Endothelial cell of umbilical vein (primary cell): Measurements from ENCODE around the gene PHLPP1. TPM values are rescaled to one million over a fixed set of nuclear protein-coding genes. Genes with fewer than 3 reads are reported as not detected.

Source experiments
- BruUV-seq: library from RNA; stranded (reverse); fragments of 400-500 nt; replicated peaks from 2 replicates; lab custom pipeline; 2021; lab: Mats Ljungman, UMichigan
- CTCF ChIA-PET: fragments of 300-600, 350-600 bp; sonication (Branson Sonifier 250); formaldehyde crosslinking; loops from one replicate; lab custom pipeline; 2021; ENCODE audit warnings: antibody characterized with exemption, inconsistent platforms; lab: Charles Lee
- POLR2A ChIA-PET: fragments of 300-600, 350-600 bp; sonication (Branson Sonifier 250); formaldehyde crosslinking; loops from one replicate; lab custom pipeline; 2021; ENCODE audit warnings: antibody characterized with exemption, inconsistent platforms; lab: Charles Lee
- DNase-seq: peaks from one replicate; pipeline ENCODE4 v3.0.0-alpha.2; 2011; ENCODE audit warnings: low read depth, low spot score
- FAIRE-seq: peaks from 2 replicates; lab custom pipeline; 2011; peaks lifted over from hg19 to GRCh38; lab: Jason Lieb, UNC
- H2AFZ ChIP-seq: 2 replicates; pipeline ENCODE4 v1.6.0; 2012; ENCODE audit warnings: low read depth, low read length, control low read depth, inconsistent platforms
- H3K27ac ChIP-seq: 2 replicates; pipeline ENCODE4 v1.5.1; 2011; ENCODE audit warnings: low read depth, mild to moderate bottlenecking, control low read depth, low read length, moderate library complexity; ENCODE audit not compliant: insufficient read depth
- H3K27me3 ChIP-seq, 2 experiments: 2 replicates each; pipeline versions ENCODE4 v1.6.0 to v1.6.1; 2011; ENCODE audit warnings: low read length in 2 of 2, mixed read lengths in 1 of 2; ENCODE audit not compliant: control insufficient read depth in 2 of 2, insufficient read depth in 2 of 2
- H3K36me3 ChIP-seq, 2 experiments: 2 replicates in 1 of 2; 3 replicates in 1 of 2; pipeline ENCODE4 v1.5.1; 2011; ENCODE audit warnings: low read length in 2 of 2, mild to moderate bottlenecking in 1 of 2, moderate library complexity in 1 of 2; ENCODE audit not compliant: control insufficient read depth in 2 of 2, insufficient read depth in 2 of 2; ENCODE audit errors: extremely low read depth in 1 of 2
- H3K4me1 ChIP-seq: 3 replicates; pipeline ENCODE4 v1.5.1; 2011; ENCODE audit warnings: mild to moderate bottlenecking, low read length; ENCODE audit not compliant: control insufficient read depth, insufficient read depth; ENCODE audit errors: extremely low read depth
- H3K4me2 ChIP-seq: 2 replicates; pipeline ENCODE4 v1.6.1; 2011; ENCODE audit warnings: low read length, control low read depth, mixed read lengths; ENCODE audit not compliant: insufficient read depth
- H3K4me3 ChIP-seq, 3 experiments: fragments of 200-600 bp in 1 of 3; sonication (generic), shearing (Covaris generic) in 1 of 3; replicated peaks in 1 of 3; 2 replicates each; pipeline ENCODE4 v1.5.1; 2011 to 2016; ENCODE audit warnings: control low read depth in 3 of 3, low read length in 3 of 3, mild to moderate bottlenecking in 2 of 3, inconsistent platforms in 1 of 3, low read depth in 1 of 3, moderate library complexity in 1 of 3; ENCODE audit not compliant: insufficient read depth in 1 of 3
- H3K79me2 ChIP-seq: 2 replicates; pipeline ENCODE4 v1.6.0; 2012; ENCODE audit warnings: low read length, inconsistent platforms; ENCODE audit not compliant: control insufficient read depth, insufficient read depth
- H3K9ac ChIP-seq: replicated peaks from 2 replicates; pipeline ENCODE3; 2011; ENCODE audit warnings: low read length, control low read depth; ENCODE audit not compliant: insufficient read depth; ENCODE audit errors: extremely low read depth
- H3K9me1 ChIP-seq: replicated peaks from 3 replicates; pipeline ENCODE4 v1.6.0; 2011; ENCODE audit warnings: mild to moderate bottlenecking, low read length; ENCODE audit not compliant: control insufficient read depth, insufficient read depth; ENCODE audit errors: extremely low read depth
- H3K9me3 ChIP-seq: replicated peaks from 2 replicates; pipeline ENCODE4 v1.5.1; 2012; ENCODE audit warnings: low read length, inconsistent platforms; ENCODE audit not compliant: control insufficient read depth, insufficient read depth
- H4K20me1 ChIP-seq: replicated peaks from 2 replicates; pipeline ENCODE3; 2011; ENCODE audit warnings: mild to moderate bottlenecking, low read length; ENCODE audit not compliant: control insufficient read depth, insufficient read depth; ENCODE audit errors: extremely low read depth
- CTCF ChIP-seq, 2 donors: IDR thresholded peaks; 1 replicate in 1 of 2; 2 replicates in 1 of 2; pipeline ENCODE4 v1.5.1; 2011; ENCODE audit warnings: low read length in 2 of 2, mild to moderate bottlenecking in 2 of 2, moderate library complexity in 2 of 2, control low read depth in 1 of 2, inconsistent platforms in 1 of 2, low read depth in 1 of 2; ENCODE audit not compliant: insufficient read depth in 1 of 2; ENCODE audit errors: extremely low read depth in 1 of 2
- EZH2 ChIP-seq: IDR thresholded peaks from 2 replicates; pipeline ENCODE4 v1.6.1; 2012; ENCODE audit warnings: borderline replicate concordance, low read depth, mild to moderate bottlenecking, moderate library complexity, low read length, inconsistent platforms; ENCODE audit not compliant: severe bottlenecking
- FOS ChIP-seq: IDR thresholded peaks from 2 replicates; pipeline ENCODE4 v1.6.1; 2011; ENCODE audit warnings: mild to moderate bottlenecking, low read length, moderate library complexity, borderline replicate concordance; ENCODE audit not compliant: insufficient read depth
- GATA2 ChIP-seq: IDR thresholded peaks from 2 replicates; pipeline ENCODE4 v1.7.0; 2011; ENCODE audit warnings: low read depth, mild to moderate bottlenecking, moderate library complexity, mixed read lengths, low read length; ENCODE audit not compliant: insufficient read length, insufficient read depth
- JUN ChIP-seq: IDR thresholded peaks from 2 replicates; pipeline ENCODE4 v1.6.1; 2011; ENCODE audit warnings: borderline replicate concordance, low read depth; ENCODE audit not compliant: insufficient read length, insufficient read depth
- MAX ChIP-seq: IDR thresholded peaks from 2 replicates; pipeline ENCODE4 v1.6.1; 2011; ENCODE audit not compliant: insufficient read depth, insufficient read length
- MYC ChIP-seq: IDR thresholded peaks from one replicate; pipeline ENCODE4 v1.6.1; 2011; ENCODE audit warnings: mild to moderate bottlenecking, low read depth, low read length
- POLR2A ChIP-seq: IDR thresholded peaks from 2 replicates; pipeline ENCODE4 v1.6.1; 2012; ENCODE audit warnings: low read depth, mild to moderate bottlenecking, control low read depth, low read length
- POLR2AphosphoS5 ChIP-seq: IDR thresholded peaks from 2 replicates; pipeline ENCODE4 v1.6.1; 2012; ENCODE audit warnings: low read depth, mild to moderate bottlenecking, control low read depth, low read length, moderate library complexity; ENCODE audit not compliant: insufficient read depth
- dilution Hi-C: fragments of 300-500 bp; cut with MboI; formaldehyde crosslinking; loops from one replicate; pipeline ENCODE4 v1.15.0; 2019; ENCODE audit warnings: low sequenced_read_pairs; ENCODE audit not compliant: extremely low pct_ligation_motif_present
- intact Hi-C: fragments of 100-400 bp; cut with micrococcal nuclease; formaldehyde crosslinking; loops from one replicate; pipeline ENCODE4 v1.10.0; 2022
- polyA plus RNA-seq, 4 experiments: library from polyadenylated mRNA; depleted of rRNA in 3 of 4; stranded (reverse) in 3 of 4; unstranded in 1 of 4; fragments of >200 nt; gene quantifications; 2 replicates each; pipeline versions ENCODE4 v1.2.1 to v1.2.3, GENCODE V29; 2011 to 2012; ENCODE audit warnings: missing spikeins in 1 of 4
- total RNA-seq: library from RNA; stranded (reverse); gene quantifications from 2 replicates; pipeline ENCODE4 v1.2.3, GENCODE V29; 2021

Gene PHLPP1
- total and polyA plus RNA-seq, 2 donors (not counting 3 experiments of a cell fraction or from before 2014, with no cell fraction given), result 4.0 to 10.8 TPM

- Histone ChIP-seq H3K9me3 (no peaks in the 10 kb centered on the region), H3K9ac (no peak overlapping the region), H3K27me3 (no peaks in the 10 kb centered on the region), H3K9me1 (no peaks in the 10 kb centered on the region), H3K79me2 (no peaks in the 10 kb centered on the region), H3K36me3 (no peaks in the 10 kb centered on the region), H3K4me2 (no peak overlapping the region), H3K4me3 (no peak overlapping the region), H4K20me1 (no peaks in the 10 kb centered on the region), H2AFZ (no peak overlapping the region), H3K4me1 (no peaks in the 10 kb centered on the region), H3K27ac (no peak overlapping the region)
- no TSS peak for BruUV-seq
- intact Hi-C loops (no loop called here), dilution Hi-C loops (no loop called here)
- ChIA-PET POLR2A (interaction anchor here (0.6 kb wide), 1 partner anchor 461 kb away, joined by 4 read pairs; no protein-coding TSS in a partner anchor), CTCF (no interaction called here)
- no peak for TF ChIP-seq POLR2AphosphoS5
- no peak for TF ChIP-seq FOS
- TF ChIP-seq MYC, result no peak
- no peak for TF ChIP-seq POLR2A
- TF ChIP-seq CTCF (IDR thresholded peaks at IDR 0.05; ENCODE audit: extremely low read depth in 1 of 2, insufficient read depth in 1 of 2, low read depth in 1 of 2, low read length in 2 of 2), result no peak
- no peak for TF ChIP-seq MAX
- TF ChIP-seq JUN, result no peak
- no peak for TF ChIP-seq GATA2
- no peak for TF ChIP-seq EZH2
- FAIRE-seq, result no peak
- DNase-seq, result no peak
Measured at GRCh38 chr18:62844850-62845643, 129.7 kb downstream of the PHLPP1 start.
